ENCODE measurements around the gene IL17RA.
"Not testable (repeated sequence)": the region's sequence is repeated elsewhere in the genome, so short reads cannot be mapped to it uniquely, and the experiment has no call there.

Gene IL17RA

DNA sequence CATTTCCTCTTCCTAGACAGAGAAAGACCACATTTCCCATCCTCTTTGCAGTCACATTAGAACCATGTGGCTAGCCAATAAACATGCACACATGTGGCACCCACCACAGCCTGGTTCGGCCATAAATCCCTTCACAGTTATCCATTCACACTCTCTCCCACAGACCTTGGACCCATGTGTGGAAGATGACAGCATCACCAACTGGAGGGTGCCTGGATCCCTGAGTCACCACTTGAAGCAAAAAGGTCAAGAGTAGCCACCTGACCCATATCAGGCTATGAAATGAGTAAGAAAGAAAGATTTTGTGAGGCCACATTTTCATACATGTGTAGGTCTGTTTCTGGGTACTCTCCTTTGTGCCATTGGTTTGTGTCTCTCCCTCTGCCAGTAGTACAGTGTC, 45.4 kb downstream of the IL17RA start:
- DNase-seq, result peak; percentile 5

DNA sequence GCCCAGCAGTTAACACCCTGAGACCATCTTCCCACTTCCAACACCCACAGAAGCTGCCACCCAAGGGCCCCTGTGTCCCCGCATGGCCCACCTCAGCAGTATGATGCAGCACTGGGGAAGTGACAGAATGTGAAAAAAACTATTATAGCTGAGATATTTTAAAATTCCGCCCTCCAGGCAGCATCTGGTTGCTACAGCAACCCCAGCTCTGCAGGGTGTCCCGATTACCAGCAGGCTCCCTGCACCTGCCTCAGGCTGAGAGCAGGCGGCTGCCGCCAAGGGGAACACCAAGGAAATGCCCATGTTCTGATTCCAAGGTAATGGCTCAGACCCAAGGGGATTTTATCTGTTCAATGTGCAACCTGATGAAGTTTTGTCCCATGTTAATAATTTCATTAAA, 46.9 kb downstream of the IL17RA start:
- DNase-seq, result no peak

DNA sequence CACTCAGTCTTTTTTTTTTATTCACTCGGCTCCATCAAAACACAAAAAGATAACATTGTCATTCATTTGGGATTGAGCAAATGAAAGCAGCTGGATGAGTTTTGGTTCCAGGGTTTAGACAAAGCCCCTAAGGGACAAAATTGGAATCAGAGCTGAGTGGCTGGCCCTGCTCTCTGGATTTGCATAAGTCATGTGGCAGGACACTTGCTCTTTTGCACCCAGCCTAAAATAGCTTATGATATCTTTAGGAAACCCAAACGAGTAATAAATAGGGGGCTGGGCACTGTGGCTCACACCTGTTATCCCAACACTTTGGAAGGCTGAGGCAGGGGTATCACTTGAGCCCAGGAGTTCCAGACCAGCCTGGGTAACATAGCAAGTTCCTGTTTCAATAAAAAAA, 47.3 kb downstream of the IL17RA start:
- DNase-seq, result no peak

DNA sequence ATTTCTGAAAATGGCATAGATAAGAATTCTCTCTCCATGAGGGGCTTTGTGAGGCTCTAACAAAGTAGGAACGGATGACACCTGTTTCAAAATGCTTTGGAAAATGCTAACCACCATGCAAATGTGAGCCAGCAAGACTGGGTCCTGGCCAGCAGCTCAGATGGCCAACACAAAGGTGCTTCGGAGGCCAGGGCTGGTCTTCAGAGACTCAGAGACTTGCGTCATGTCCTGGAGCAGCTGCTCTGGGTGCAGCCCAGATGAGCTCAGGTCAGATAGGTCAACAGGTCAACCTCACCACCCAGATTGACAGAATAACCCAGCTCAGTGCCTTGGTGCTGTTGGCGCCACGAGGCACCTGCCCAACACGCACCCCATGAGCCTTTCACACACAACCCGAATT, 48.3 kb downstream of the IL17RA start:
- no peak for DNase-seq

DNA sequence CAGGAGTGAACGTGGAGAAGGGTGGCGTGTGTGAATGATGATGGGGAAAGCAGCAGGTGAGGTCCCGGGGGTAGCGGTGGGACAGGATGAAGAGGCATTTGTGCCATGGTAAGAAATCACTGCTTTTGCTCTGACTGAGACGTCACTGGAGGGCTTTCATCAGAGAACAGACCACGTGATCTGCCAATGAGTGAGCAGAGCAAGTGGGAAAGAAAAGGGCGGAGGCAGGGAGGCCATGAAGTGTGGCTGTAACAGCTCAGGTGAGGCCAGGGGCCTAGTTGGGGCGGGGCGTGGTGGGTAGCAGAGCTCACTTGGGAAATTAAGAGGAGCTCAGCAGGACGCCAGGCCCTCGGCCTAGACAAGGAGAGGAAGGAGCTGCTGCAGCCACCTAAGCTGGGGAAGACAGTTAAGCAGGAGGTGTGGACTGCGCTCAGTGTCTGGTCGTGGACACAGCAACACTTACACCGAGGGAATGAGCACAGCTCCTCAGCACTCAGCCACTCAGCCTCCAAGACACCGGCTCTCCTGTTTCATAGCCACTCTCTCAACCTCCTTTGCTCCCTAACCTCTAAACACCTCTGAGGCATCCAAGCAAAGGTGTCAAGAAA, 50.5 kb downstream of the IL17RA start:
- DNase-seq, result no peak

DNA sequence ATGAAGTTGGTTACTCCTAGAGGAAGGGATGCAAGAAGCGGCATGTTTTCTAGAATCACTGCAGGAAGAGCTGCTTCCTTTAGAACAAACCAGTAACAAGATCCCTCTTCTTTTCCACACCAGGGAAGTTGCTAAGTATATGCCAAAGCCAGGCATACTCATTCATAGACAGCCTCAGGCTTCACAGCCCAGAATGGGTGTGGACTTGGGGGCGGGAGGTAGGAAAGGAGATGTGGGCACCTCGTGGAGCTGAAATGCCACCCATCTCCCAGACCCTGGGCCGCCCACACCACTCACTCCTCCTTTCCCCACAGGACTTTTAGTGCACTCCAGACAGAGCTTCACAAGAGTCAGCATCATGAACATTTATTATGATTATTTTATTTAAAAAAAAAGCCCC, 52.4 kb downstream of the IL17RA start:
- no peak for DNase-seq

DNA sequence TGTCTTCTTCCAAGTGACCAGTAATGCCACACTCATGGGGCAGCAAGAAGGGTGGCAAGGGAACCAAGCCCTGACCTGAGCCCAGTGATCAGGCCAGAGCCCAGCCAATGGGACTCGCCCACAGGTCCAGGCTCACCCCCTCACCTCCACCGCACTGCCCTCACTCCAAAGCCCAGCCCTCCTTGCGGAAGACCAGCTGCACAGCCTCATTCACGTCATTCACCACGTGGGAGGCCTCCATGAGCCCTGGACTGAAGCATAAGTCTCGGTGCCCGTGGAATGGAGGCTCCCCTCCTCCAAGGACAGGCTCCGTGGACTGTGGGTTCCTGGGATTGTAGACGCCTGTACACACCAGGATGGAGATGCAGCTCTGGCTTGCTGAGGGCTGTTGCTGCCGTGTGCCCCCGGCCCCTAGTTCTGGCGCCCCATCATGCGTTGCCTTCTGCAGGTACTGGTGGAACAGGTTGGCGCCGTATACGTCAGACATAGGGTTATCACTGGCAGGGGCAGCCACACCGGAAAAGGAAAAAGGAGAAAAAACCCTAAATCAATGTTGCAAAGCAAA, 53.1 kb downstream of the IL17RA start:
- no peak for DNase-seq

DNA sequence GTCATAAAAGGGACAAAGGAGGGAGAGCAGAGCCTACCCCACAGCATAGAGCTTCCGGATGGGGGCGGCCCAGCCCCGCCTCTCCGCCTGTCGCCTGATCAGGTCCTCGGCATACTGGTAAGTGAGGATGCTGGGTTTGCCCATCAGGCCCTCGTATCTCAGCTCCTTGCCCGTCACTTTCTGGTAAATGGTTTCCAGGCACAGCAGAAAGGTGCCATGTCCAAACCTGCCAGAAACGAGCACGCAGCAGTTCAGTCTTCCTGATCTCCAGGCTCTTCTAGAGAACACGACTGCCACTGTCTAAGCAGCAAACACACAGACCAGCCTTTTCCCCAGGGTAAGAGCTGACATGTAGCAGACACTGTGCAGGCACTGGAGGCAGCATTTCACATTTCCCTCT, 53.7 kb downstream of the IL17RA start:
- DNase-seq, result no peak

DNA sequence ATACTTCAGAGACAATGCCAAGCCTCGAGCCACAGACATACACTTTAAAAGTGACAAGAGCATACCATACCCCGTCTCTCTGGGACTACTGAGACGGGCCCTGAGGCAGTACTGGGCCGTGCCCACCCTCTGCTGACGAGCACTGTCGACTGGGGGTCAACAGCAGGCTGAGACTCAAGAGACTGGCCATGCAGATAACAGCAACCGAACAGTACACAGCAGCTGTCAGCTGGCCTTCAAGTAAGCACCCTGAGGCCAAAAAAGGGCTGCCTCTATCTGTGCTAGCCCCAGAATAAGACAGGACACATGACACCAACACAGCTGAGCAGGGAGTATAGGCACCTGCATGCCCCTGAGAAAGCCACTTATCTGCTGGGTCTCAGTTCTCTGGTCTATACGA, 55.2 kb downstream of the IL17RA start:
- no peak for DNase-seq

DNA sequence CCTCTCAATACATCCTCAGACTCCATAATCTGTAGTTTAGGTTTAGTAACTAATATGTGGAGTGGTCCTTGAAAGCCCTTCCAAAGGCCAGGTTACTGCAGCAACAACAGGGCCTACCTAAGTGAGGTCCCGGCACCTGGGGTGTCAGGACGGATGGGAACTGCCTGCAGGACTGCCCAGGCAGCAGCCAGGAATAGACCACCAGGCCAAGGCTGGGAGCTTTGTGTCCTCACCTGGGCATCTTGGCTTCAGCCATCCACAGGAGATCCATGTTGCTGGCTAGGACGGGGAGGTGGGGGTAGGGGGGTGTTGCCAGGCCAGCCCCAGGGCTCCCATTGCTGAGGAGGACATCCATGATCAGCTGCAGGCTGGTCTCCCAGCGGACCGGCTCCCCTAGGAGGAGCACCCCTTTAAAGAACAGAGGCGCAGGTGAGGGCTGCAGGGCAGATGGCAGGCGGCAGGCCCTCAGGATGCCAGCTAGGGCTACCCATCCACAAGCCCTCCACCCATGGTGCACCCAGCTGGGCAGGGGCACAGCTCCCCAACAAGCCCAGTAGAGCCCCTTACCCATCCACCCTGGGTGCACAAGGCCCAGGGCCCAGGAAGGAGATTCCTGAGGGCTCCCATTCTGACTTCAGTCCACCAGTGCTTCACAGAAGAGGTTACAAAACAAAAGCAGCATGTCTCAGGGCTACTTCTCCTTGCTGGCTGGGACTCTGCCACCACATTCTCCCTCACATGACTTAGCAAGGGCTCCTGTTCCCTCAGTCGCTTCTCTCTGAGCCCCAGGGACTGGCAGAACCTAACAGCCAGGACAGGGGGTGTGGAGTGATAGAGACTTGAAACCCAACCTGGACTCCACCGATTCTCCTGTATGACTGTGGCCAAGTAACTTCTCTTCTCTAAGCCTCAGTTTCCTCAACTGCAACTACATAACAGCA, 56.3 kb downstream of the IL17RA start:
- no peak for DNase-seq

DNA sequence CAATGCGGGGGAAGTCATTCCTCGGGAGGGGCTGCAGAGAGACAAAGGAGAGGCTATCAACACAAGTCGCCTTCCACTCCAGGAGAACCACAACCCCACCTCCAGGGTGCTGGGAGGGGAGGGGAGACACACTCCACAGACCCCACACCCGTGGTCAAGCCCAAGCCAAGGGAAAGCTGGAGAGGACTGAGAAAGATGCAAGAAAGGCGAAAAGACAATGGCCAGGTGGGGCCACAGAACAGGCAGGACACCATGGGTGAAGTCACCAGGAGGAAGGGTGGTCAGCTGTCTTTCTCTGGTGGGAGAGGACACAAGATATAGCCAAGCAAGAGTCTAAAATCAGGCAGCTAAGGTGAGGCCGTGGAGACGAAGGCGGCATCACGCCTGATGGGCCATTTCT, 58.3 kb downstream of the IL17RA start:
- DNase-seq, result no peak

DNA sequence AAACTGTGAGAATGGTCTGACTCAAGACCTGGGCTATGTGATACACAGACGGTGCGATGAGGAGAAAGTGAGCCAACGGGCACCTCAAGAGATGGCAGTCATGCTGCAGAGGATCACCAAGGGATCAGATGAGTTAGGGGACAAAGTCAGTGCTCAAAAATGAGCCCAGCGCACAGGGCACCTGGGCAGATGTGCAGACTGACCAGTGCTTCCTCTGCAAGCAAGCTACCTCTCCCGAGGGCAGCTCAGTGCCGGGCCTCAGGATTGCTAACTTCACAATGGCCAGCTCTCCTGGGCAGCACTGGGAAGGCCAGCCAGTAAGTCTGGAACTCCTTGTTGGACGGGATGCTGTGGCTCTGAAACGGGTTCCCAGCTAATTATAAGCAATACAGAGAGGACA, 59.0 kb downstream of the IL17RA start:
- no peak for DNase-seq

DNA sequence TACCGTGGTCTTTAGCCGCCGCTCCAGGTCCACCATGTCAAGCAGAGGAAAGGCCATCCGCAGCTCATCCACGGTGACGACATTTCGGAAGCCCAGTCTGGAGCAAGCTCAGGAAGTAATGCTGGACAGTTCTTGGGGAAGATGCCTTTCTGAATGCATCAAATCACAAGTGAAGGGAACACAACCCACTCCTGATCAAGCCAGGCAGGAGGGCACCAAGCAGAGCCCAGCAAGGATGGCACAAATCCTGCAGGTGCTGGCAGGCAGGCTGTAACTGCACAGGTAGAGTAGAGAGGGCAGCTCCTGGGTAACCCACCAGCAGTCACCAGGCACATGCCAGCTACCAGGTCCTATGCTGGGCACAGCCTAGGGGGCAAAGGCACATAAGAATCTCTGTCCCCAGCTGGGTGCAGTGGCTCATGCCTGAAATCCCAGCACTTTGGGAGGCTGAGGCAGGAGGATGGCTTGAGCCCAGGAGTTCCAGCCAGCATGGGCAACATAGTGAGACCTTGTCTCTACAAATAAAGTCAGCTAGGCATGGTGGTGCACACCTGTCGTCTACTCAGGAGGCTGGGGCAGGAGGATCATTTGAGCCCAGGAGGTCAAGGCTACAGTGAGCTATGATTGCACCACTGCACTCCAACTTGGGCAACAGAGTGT, 60.4 kb downstream of the IL17RA start:
- DNase-seq, result no peak

DNA sequence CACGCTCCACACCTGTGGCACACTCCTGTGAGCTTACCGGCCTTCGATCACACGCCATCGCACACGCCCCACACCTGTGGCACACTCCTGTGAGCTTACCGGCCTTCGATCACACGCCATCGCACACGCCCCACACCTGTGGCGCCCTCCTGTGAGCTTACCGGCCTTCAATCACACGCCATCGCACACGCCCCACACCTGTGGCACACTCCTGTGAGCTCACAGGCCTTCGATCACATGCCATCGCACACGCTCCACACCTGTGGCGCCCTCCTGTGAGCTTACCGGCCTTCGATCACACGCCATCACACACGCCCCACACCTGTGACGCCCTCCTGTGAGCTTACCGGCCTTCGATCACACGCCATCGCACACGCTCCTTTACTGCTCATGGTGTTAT, 62.7 kb downstream of the IL17RA start:
- not testable (repeated sequence) for DNase-seq

DNA sequence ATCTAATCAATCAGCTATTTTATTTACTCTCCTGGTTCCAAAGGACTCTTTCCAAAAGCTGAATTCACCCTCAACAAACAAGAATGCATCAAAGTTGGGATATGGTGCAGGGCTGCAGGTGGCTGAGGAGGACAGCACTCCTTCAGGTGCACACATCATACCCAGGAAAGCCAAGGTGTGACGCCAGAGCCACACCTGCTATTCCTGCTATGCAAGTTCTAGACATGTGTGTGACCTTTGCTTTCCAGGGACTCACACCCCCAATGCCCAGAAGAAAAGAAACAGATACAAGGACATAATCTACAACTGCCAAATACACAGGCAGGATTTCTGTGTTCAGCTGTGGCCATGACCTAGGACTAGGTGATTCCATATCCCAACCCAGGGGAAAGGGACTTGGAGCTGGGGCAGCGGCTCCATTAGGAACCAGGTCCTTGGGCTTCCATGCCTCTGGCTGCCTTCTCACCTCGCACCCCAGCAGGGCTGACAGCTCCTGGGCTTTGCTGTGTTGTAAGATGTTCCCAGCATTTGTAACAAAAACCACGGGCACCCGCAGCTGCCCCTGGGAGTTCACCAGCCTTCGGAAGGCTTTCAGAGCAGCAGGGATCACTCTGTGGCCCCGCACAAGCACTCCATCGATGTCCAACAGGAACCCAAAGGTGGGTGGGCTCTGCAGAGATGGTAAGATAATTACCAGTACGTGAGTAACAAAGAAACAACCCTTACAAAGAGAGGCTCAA, 64.4 kb downstream of the IL17RA start:
- DNase-seq, result no peak

DNA sequence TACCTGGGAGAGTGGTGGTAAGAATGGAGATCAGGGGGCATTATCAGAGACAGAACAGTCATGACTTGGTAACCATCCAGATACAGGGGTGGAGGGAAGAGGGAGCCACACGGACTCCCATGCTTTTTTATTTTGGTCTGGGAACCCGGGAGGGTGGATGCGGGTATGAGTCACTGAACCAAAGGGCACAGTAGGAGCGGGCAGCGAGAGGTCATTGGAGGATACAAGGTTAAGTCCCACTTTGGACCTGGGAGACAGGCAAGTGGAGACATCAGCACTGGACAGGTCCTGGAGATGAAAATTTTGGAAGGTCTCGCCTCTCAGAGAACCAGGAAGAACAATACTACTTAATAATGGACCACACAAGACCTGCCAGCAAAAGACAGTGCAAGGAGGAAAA, 67.5 kb downstream of the IL17RA start:
- DNase-seq, result no peak

DNA sequence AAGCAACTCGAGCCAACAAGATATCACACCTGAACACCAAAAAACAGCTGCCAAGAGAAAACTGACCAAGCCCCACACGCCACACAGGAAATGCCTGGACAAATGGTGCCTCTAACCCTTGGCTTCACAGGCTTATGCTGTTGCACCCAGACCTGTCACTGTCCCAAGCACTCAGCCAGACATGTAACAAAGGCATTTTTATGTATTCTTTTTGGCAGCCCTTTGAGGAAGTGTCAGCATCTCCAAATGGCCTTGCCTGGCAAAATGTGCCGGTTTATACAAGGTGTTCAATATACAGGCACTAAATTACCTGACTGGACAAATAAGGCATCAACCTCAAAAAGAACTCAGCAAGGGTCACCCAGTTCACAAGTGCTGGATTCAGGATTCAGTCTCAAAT, 68.2 kb downstream of the IL17RA start:
- no peak for DNase-seq

DNA sequence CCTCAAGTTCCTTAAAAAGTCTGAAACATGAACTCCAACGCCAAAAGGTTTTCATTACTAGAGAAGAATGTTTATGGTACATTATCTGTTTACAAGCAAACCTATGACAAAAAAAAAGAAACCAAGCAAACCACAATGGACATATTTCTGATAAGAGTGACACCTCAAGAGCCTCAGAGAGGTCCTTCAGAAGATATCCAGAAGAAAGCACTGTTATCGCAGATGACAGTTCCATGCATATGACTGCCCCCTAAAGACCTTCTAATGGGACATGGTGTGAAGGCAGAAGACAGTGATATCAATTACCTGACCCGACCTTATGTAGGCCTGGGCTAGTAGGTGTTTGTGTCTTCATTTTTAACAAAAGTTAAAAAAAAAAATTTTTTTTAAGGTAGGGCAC, 71.1 kb downstream of the IL17RA start:
- DNase-seq, result no peak

DNA sequence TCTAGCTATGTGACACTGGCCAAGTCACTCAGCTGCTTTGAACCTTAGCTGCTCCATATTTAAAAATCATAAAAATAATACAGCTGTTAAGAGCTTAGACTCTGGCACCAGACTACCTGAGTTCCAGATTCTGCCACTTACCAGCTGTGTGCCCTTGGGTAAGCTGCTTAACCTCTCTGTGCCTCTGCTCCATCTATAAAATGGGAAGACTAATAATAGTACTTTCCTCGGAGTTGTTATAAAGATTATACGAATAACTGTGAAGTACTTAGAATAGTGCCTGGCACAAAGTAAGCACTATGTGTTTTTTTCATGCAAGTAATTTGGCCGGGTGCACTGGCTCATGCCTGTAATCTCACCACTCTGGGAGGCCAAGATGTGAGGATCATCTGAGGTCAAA, 72.9 kb downstream of the IL17RA start:
- no peak for DNase-seq

DNA sequence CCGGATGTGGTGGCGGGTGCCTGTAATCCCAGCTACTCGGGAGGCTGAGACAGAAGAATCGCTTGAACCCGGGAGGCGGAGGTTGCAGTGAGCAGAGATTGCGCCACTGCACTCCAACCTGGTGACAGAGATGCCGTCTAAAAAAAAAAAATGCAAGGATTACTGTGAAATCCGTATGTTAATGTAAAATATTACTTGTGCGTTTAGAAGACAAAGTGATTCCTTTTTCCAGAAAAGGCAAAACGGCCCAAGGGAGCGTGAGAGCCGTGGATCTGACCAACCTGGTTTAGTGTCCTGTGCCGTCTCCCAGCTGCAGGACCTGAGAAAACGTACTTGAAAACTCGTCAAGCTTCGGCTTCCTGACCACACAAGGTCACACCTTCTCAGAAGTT, 73.4 kb downstream of the IL17RA start:
- no peak for DNase-seq

DNA sequence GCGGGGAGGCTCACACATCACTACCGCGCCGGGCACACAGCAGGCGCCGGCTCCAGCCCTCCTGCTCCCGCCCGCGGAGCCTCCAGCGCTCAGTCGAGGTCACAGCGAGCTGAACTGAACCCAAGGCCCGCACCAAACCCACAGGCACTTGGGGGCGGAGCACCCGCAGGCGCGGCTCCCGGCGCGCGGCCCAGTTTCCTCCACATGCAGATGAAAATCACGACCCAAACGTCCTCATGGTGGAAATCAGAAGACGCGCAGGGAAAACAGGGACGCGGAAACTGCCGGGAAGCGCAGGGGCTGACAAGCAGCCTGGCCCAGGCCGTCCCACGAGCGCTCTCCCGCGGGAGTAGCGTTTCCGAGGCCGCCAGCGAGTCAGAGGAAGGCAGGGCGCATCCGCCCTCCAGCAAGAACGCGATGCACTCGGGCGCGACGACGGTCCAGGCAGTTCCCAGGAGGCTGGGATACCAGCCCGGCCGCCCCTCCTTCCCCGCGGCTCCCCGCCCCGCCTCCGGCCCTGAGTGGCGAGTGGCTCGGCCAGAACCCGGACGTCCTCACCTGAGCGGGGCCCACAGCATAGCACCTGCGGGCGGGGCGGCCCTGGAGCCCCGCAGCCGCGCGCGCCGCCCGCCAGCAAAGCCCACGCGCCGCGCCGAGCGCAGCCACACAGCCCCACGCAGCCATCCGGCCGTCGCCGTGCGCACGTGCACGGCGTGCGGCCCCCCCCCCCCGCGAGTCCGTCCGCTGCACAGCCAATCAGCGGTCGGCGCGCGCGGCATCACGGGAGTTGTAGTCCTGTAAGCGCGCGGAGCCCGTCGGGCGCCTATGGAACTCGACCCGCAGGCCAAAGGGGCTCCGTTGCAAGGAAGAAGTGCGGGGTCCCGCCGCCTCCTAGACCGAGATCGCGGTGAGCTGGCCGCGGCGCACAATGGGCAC, 74.0 kb downstream of the IL17RA start, which contains the start of gene HDHD5:
Gene HDHD5 (minus strand): TSS at position 710 of the 936 bp plus-strand sequence. CDS start 26 bp downstream, at position 684.
- DNase-seq, result peak; percentile 85

DNA sequence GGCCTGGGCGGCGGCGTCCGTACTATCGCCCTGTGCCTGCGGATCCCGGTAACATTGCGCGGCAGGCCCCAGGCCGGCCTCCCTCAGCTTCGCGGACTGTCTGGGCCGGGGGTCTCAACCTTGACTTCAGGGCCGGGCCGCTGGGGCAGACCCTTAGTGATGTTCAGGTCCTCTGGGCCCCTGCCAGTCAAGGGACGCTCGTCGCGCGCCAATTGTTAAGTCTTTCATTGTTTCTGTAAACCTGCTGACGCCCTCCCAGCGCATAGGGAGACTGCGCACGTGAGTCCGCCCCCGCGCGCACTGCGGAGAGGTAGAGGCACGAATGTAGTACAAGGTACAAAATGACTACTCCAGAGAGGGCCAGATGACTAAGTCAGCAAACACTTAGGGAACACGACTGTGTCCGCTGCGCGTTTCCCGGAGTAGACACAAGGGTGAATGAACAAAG, 74.7 kb downstream of the IL17RA start:
- peak; percentile 45 for DNase-seq

Measured in fibroblast of upper back skin (primary cell).